GM19463 (cell line): ENCODE measurements around the gene USP34.
"Not testable (repeated sequence)": the region's sequence is repeated elsewhere in the genome, so short reads cannot be mapped to it uniquely, and the experiment has no call there.

ENCODE experiments used
- ATAC-seq: cut with Tn5 transposase; IDR thresholded peaks from one replicate; pipeline ENCODE4 v1.9.1; 2021; ENCODE audit warnings: mild to moderate bottlenecking, moderate library complexity; ENCODE audit not compliant: unreplicated experiment

Gene USP34

DNA sequence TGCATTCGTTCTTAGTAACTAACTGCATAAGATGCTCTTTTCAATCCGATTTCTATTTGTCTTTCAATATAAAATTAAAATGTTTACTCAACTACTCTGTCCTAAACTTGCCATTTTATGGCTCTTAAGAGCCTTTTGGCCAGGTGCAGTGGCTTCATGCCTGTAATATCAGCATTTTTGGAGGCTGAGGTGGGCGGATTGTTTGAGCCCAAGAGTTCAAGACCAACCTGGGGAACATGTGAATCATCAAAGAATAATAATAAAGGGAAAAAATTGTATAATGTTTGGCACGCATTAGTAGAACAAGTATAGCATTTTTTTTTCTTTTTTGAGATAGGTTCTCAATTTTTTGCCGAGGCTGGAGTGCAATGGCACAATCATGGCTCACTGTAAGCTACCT lies 216.4 kb downstream of the USP34 start:
- ATAC-seq: no peak

DNA sequence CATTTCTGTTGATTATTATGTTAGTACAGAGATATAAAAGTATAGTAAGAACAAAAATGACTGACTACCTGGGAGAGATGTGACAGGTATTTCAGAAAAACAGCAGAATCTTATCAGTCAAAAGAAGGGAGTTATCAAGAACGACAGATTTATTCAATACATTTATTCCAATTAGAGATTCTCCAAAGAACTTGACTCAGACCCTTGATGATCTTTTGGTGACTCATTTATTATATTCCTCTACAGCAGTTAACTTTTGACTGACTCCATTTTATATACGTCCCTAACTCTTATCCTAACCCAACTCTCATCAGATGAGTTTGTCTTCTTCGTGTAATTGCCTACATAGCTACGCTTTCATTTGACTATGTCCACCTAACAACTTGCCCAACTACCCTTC lies 217.8 kb downstream of the USP34 start:
- ATAC-seq: no peak

DNA sequence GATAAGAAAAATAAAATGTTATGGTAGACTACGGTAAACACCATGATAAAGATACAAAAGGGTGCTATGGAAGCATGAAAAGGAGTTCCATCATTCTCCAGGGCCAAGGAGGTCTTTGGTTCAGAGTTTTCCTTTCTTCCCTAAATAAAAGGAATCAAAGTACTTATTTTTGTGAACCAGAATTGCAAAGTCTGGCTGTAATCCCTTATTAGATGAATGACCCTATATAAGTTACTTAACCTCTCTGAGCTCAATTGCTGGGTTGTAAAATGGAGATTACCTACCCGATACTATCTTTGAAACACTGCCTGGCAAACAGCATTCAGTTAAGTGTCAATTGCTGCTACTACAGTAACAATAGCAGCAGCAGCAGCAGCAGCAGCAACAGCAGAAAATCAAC lies 218.9 kb downstream of the USP34 start:
- no peak for ATAC-seq

DNA sequence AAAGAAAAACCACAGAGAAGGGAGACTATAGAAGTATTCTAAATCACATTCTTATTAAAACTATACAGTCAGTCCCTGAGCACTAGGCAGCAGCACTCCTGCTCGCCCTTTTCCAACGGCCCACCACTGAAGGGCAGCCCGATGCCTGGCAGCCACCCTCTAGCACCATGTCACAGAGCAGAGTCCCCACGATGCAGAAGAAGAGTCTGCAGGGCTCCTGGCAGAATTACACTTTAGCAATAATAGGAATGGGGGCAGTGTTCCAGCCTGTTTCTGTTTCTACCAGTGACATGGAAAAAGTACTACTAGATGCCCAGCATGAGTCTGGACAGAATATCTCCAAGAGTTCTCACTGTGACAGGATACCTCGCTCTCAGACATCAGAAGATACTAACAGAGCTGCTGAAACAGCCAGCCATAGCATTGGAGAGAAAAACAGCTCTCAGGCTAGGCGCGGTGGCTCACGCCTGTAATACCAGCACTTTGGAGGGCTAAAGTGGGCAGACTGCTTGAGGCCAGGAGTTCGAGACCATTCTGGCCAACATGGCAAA lies 221.3 kb downstream of the USP34 start:
- ATAC-seq: no peak

DNA sequence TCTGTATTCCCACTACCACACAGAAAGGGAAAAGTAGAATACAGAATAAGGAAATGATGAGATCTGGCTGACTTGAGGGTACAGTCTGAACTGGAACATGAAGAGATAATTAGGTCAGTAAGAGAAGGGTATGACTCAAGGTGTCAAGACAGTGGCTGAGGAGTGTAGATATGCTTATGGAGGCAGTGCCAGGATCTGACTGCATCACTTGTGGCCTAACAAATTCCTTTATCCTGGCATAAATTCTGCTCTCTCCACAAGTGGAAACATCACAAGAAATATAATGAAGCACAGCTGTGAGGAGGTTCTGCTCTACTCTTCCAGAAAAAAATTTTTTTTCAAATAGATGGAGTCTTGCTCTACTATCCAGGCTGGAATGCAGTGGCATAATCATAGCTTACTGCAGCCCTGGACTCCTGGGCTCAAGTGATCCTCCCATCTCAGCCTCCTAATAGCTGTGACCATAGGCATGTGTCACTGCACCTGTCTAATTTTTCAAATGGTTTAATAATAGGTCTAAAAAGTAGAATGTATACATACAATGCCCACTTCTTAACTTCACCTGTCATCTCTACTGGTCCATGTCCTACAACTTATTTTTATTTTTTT lies 223.6 kb downstream of the USP34 start:
- ATAC-seq: no peak

DNA sequence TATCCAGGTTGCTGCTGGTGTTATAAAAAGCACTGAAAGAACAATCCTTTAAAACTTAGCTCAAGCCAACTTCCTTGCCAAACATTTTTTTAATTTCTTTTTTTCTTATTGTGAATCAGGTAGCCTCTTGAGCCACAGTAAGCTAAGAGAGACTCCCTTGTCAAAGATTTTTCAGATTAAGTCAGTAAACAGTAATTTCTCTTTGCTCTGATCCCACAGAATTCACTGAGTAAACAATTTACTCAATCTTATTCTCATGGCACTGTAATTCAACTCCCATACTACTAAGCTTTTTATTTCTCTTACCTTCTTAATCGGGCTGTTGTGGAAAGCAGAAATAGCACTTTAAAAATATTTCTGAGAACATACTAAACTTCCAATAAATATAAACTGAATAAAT lies 226.2 kb downstream of the USP34 start:
- ATAC-seq: no peak

DNA sequence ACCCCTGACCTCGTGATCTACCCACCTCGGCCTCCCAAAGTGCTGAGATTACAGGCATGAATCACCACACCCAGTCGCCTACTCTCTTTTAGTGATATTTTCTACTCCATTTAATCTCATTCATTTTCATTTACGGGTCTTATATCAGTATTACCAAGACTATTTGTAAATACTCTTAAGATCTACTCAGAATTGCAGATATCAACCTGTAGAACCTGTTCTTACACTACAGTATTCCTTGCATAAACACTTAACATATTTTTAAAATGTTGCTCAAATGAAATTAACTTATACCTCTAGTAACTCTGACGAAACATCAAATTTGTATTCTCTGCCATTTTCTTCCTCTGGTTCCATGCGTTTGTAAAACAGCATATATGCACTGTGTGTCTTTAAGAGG lies 229.6 kb downstream of the USP34 start:
- no peak for ATAC-seq

DNA sequence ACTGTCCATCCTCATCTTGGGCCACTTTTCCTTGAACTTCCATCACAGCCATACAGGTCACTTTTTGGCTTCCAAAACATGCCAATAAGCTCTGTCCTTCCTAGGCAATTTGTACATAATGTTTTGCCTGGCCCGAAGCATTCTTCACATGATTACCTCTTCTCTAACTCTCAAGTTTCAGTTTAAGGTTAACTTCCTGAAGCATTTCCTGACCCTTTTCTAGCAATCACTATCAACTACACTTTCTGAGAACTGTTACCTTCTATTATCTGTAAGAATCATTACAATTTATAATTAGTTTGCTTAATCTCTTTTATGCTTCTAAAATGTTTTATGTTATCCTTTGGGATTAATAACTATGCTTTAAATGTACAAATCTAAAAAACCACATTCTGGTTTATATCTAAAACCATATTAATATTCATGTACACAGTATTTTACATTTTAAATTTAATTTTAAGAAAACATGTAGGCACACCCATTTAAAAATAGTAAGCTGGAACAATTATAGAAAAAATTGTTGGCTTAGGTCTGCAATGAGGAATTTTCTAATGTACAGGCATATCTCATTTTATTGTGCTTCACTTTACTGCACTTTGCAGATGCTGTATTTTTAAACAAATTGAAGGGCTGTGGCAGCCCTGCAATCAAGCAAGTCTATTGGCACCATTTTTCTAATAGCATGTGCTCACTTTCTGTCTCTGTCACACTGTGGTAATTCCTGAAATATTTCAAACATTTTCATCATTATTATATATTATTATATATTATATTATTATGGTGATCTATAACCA lies 232.5 kb downstream of the USP34 start:
- no peak for ATAC-seq

DNA sequence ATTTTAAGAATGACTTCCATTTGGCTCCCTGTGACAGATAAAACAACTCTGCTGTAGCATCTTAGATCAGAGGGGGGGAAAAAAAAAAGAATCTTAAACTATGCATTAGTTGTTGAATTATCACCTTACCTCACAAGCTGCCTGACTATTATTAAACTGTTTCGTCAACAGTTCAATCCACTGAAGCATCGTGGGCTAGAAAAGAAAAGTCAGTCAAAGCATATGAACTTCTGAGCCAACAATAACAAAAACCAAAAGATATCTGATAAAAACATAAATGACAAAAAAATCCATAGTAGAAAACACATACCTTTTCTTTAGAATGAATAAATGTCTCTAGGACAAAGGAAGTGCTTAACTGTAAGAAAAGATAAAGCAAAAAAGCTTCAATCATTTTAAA lies 235.2 kb downstream of the USP34 start:
- ATAC-seq: no peak

DNA sequence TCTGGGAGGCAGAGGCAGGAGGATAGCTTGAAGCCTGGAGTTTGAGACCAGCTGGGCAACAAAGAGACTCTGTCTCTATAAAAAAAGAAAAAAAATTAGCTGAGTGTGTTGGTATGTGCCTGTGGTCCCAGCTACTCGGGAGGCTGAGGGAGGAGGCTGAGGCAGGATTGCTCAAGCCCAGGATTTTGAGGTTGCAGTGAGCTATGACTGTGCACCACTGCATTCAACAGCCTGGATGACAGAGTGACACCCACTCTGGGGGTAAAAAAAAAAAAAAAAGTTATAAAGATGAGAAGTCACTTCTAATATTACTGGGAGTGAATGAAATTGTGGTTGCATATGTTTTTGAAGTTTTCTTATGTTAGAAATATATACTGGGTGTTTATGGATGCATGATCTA lies 237.3 kb downstream of the USP34 start:
- ATAC-seq: no peak

DNA sequence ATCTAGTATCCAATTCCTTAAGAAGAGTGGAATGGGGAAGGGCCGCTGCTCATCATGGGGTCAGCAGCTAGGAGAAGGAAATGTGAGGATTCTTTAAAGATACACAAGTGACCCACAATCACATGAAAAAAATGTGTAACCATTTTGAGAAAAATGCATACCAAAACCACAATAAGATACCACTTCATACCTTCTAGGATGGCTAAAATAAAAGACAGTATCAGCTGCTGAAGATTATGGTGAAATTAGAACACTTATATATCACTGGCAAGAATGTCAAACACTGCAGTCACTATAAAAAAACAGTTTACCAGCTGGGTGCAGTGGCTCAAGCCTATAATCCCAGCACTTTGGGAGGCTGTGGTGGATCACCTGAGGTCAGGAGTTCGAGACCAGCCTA lies 241.0 kb downstream of the USP34 start:
- ATAC-seq: no peak

DNA sequence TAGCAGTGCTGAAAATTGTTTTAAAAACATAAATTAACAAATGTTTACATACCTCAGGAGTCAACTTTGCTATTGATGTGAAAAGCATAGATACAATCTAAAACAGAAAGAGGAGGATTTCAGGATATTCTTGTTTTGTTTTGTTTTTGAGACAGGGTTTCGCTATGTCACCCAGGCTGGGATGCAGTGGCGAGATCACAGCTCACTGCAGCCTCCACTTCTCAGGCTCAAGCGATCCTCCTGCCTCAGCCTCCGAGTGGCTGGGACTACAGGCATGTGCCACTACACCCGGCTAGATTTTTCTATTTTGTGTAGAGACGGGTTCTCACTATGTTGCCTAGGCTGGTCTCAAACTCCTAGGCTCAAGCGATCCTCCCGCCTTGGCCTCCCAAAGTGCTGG lies 248.3 kb downstream of the USP34 start:
- ATAC-seq: no peak

DNA sequence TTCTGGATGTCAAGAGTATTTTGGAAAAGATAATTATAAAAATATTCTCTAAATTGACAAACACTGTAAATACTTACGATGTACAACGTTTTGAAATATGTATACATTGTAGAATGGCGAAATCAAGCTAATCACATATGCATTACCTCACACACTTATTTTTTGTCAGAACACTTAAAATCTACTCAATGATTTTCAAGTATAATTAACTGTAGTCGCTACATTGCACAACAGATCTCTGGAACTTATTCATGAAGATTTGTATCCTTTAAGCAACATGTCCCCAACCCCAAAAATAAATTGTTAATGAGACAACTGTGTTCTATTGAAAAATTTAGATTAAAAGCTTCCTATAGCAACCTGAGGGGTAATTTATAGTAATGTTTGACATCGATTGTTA lies 249.1 kb downstream of the USP34 start:
- no peak for ATAC-seq

DNA sequence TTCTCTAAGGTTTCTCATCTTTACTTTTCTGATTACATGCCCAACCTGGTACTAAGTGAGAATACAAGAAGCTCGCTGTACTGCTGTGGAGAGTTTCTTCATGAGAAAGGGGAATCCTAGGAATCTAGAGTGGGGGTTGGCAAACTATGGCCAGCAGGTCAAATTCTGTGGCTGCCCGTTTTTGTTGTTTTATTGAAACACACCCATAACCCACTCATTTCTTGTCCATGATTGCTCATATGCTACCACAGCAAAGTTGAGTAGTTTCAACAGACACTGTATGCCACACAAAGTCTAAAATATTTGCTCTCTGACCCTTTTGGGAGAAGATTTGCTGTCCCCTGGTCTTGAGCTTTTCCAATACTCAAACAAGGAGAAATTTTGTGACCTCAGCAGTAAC lies 250.1 kb downstream of the USP34 start:
- no peak for ATAC-seq

DNA sequence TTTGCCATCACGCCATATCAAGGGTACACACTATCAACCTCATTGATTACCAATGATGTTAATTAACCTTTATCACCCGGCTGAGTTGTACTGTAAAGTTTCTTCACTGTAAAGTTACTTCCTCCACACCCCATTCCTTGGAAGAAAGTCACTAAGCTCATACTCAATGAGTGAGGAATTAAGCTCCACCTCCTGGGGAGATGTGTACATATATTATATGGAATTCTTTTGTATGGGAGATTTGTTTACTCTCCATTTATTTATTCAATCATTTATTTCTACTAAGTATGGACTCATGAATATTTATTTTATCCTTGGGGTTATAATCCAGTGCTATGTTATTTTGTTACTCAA lies 252.1 kb downstream of the USP34 start:
- ATAC-seq: no peak

DNA sequence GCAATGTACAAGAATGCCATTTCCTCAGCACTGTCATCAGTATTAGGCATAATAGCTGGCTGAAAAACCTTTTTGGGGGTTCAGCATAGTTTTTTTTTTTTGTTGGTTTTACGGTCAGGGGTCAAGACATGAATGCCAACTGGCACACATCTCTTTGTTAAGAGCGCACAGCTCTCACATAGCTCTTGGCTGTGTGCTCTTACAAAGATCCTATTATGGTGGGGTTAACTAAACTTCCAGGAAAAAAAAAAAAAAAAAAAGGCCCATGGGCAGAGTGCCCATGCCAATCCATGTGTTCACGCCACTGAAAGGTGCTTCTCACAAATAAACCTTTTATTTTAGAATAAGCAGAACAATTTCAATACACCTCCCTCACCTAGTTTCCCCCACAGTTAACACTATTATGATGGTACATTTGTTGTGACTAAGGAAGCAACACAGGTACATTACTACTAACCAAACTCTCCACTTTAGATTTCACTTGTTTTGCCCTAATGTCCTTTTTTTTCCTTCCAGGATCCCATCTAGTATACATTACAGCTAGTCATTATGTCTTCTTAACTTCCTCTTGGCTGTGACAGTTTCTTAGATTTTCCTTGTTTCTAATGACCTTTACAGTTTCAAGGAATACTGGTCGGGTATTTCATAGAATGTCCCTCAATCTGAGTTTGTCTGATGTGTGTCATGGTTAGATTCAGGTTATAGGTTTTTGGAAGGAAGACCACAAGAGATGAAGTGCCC lies 252.6 kb downstream of the USP34 start:
- no peak for ATAC-seq

DNA sequence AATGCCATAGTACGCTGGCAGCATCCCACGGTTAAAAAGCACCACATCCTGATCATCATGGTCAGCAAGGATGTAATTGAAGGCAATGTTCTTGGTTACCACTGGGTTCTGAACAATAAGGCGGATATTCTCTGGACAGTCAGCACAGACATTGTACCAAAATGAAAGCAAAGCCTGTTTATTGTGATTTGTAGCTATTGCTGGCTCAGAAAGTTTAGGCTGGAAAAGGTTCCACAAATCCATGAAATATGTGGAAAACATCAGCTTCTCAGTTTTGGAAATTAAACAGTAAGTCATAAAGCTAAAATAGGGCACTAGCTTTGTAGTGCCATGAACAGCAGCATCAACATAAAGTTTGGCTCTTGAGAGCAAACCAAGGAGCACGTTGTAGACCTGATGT lies 256.7 kb downstream of the USP34 start:
- no peak for ATAC-seq

DNA sequence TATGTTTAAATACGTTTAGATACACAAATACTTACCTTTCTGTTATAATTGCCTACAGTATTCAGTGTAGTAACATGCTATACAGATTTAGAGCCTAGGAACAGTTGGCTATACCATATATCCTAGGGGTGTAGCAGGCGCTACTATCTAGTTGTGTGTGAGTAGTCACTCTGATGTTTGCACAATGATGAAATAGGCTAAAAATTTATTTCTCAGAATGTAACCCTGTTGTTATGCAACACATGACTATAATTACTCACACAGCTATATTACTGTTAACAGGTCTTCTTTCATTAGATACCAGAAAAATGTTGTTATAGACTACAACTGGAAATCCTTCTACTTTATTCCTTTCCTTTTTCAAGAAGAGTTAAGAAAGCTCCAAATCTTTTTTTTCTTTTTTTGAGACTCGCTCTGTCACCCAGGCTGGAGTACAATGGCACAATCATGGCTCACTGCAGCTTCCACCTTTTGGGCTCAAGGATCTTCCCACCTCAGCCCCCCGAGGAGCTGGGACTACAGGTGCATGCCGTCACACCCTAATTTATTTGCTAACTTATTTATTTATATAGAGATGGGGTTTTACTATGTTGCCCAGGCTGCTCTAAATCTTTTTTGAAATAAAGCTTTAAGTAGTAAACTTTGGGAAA lies 260.4 kb downstream of the USP34 start:
- no peak for ATAC-seq

DNA sequence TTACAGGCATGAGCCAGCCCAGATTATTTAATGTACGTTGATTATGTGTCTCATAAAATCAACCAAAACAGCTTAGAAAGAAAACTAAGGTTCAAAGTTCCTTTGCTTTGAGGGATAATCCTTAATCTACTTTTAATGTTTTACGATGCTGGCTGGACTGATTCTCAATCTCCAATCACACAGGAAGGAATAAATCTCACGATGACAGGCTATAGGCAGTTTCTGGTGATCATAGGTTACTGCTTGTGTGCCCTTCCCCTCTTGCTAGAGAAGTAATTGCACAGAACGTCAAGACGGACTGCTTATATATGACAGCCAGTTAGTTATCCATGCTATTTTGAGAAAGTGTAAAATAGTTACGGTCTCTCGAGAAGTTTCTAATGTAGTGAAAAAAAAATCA lies 265.8 kb downstream of the USP34 start:
- no peak for ATAC-seq

DNA sequence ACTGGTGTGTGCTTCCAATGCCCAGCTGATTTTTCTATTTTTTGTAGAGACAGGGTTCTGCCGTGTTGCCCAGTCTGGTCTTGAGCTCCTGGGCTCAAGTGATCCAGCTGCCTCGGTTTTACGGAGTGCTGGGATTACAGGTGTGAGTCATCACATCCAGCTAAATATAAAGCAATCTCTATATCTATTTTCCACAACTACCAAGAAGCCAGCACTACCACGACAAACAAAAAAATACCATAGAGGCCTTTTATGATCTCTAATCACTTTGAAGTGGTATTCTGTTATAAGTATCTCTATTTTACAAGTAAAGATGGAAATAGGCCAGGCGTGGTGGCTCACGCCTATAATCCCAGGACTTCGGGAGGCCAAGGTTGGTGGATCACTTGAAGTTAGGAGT lies 274.2 kb downstream of the USP34 start:
- ATAC-seq: no peak

DNA sequence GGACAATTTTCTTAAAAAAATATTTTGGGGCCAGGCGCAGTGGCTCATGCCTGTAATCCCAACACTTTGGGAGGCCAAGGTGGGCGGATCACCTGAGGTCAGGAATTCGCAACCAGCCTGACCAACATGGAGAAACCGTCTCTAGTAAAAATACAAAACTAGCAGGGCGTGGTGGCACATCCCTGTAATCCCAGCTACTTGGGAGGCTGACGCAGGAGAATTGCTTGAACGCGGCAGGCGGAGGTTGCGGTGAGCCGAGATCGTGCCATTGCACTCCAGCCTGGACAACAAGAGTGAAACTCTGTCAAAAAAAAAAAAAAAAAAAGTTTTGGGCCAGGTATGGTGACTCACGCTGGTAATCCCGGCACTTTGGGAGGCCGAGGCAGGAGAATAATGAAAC lies 276.2 kb downstream of the USP34 start:
- ATAC-seq: not testable (repeated sequence)
